Measurements from ENCODE around the gene GPR39. TPM values are rescaled to one million over a fixed set of nuclear protein-coding genes. Genes with fewer than 3 reads are reported as not detected.

The GPR39 gene
- total RNA-seq, 1 experiment from 2014 or later = 3.8 TPM

DNA sequence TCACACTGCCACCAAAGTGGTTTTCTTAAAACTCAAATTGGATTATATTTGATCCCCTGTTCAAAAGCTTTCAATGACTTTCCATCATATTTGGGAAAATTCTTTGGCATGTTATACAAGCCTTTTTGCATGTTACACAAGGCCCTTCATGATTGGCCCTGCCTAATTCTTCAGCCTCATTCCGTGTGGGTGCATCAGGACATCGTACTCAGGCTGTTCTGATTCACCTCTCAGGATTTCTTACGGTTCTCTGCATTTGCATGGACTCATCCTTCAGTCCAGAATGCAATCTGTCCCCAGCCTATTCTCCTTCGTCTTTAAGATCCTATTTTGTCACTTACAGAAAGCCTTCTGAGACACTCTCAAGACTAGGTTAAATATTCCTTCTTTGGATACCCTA lies 145.6 kb downstream of the GPR39 start:
- DNase-seq (ENCODE audit: low read depth) = no peak

DNA sequence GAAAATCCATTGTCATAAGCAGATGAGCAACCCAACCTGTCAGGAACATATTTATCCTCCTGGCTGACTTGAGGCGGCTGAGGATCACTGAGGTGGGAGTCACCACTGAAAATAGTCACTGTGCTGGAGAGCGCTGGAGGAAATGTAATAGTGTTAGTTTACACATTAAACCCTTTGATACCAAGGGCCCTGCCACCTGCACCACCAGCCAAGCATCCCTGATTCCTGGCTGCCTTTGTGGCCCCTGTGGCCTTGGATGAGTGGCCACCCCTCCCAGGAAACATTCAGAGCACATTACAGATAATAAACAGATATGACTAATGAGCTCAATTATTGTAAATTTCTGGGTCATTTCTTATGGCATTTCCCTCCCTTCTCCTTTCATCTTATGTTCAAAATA lies 147.5 kb downstream of the GPR39 start:
- no peak for DNase-seq (ENCODE audit: low read depth)

DNA sequence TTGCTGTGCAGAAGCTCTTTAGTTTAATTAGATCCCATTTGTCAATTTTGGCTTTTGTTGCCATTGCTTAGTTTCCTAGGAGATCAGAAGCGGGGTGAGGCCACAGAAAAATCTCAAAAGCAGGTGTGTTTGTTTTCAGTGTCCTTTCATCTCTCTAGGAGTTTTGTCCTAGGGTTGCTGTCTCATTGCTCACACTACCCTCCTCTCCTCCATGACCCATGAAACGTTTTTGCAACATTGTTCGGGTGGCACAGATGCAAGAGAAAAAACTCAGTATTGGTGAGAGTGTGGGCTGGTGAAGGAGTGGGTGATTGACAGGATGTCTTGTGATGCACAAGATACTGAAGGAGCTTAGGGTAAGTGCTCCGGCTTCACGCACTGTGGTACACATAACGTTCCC lies 149.8 kb downstream of the GPR39 start:
- no peak for DNase-seq (ENCODE audit: low read depth)

DNA sequence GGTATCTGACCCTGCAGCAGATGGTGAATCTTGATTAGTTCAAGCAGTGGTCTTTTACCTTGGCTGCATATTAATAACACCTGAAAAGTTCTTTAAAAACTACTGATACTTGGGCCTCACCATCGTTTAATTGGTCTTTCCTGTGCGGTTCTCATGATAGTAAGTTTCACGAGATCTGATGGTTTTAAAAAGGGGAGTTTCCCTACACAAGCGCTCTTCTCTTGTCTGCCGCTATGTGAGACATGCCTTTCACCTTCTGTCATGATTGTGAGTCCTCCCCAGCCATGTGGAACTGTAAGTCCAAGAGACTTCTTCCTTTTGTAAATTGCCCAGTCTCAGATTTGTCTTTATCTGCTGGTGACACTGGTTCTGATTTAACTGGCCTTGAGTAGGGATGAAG lies 151.1 kb downstream of the GPR39 start:
- no peak for DNase-seq (ENCODE audit: low read depth)

DNA sequence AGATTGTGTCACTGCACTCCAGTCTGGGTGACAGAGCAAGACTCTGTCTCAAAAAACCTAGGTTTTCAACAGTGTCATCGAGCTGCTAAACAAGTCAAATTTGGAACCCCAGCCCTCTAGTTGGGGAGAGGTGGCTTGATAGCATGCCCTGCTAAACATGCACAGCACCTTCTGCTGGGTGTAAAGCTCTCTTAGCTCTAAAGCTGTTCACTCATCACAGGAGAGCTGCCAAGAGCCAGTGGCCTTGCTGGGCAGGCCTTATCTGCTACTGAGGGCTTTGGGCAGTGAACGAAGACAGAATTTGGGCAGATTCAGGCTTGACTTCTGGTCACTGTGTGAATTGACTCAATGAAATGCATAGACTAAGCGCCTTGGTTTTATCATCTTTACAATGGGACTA lies 152.1 kb downstream of the GPR39 start:
- DNase-seq (ENCODE audit: low read depth) = no peak

DNA sequence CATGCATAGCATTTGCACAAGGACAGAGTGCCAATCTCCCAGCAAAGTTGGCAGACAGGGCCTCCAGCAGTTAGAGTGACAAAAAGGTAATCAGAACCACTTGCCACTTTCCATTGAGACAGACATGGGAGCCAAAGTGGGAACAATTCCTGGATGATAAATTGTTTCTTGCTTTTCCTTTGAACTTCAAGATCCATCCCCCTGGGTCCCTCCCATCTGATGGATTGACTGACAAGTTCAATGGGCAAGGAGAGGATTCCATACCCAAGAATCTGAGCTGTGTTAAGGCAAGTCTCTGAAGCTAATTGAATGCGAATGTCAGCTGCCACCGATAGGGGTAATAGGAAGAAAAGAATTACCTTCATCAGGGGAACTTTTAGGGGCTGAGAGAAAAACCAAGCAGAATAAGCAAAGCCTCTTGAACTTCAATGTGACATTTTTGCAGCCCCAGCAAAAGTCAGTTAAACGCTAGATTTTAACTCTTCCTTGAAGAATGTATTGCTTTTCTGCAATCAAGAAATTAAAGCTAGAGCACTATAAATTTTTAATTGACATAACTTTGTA lies 156.9 kb downstream of the GPR39 start:
- no peak for DNase-seq (ENCODE audit: low read depth)

DNA sequence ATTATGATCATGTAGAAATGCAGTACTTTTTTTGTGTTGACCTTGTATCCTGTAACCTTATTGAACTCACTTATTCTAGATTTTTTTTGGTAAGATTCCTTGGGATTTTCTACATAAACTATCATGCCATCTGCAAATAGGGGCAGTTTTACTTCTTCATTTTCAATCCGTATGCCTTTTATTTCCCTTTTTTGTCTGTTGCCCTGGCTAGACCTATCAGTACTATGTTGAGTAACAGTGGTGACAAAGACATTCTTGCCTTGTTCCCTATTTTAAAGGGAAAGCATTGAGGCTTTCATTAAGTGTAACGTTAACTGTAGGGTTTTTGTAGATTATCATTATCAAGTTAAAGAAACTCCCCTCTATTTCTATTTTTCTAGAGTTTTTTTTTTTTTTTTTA lies 161.1 kb downstream of the GPR39 start:
- no peak for DNase-seq (ENCODE audit: low read depth)

DNA sequence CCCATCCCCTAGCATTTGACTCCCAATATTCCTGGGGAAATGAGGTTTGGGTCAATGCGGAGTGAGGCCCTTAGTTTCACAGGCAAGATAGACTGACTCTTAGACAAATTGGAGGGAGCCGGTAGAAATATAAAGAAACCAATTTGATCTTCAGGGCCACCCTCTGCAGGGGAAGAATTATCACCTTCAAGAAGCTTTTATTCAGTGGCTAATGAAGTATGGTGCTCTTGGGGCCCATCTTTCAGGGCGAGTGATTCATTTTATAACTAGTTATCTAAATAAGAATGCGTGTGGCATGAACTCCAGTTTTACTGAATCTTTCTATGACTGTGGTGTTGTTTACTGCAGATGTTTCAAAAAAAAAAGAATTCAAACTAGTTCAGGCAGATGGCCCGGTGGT lies 165.0 kb downstream of the GPR39 start:
- no peak for DNase-seq (ENCODE audit: low read depth)

DNA sequence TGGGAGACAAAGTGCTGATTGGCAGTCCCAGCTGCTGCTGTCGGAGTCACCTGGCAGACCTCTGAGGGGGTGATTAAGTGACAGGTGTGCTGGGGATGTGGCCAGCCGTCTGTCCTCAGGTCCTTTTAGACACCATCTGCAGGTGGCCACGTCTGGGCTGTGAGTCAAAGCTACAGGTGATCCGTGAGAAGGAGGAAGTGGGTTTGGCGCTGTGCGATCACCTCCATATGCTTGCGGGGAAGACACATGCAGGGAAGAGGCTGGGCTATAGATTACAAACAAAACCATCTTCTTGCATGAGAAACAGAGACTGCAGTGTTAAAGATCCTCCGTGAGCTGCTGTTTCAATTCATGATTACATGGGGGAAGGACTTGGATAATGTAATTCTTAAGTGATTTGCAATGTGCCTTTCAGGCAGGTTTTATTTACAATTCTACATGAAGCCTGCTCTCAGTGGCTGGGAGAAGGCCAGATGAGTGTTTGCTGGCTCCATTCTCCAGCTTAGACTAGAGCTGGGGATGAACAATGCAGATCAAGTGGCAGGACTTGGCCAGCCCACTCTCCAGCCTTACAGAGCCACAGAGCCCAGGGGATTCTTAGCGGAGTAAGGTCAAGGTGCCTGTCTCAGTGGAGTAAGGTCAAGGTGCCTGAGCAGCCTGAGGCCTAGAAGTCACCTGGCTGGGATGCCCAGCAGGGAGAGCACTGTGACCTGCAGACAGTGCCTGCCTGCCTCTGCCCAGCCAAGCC lies 165.6 kb downstream of the GPR39 start:
- DNase-seq (ENCODE audit: low read depth) = peak; percentile 26

DNA sequence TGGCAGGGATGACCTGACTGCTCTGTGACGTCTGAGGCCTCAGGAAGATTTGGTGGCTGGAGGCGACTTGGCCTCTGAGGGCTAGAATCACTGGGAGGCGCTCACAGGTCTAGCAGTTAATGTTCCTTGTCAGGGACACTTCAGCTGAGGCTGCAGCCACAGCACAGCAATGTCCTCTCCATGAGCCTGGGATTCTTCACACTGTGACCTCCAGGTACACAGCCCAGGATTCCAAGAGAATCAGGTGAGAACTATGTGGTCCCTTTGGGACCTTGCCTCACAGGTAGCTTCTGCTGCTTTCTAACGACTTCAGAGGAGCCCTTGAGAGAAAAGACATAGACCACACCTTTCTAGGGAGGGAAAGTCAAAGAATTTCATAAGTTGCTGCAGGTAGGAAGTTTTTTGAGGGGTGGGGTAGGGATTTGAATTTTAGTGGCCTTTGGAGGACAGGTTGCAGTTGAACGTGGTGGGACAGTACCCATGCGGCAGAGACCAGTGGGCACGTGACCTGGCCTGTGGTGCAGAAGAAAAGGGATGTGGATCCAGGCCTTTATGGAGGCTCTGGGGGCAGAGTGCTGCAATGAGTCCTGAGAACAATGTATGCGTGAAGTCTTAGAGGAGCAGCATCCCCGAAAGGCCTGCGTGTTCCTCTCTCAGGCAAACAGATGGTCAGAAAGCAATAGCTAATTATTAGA lies 167.2 kb downstream of the GPR39 start:
- DNase-seq (ENCODE audit: low read depth) = no peak

DNA sequence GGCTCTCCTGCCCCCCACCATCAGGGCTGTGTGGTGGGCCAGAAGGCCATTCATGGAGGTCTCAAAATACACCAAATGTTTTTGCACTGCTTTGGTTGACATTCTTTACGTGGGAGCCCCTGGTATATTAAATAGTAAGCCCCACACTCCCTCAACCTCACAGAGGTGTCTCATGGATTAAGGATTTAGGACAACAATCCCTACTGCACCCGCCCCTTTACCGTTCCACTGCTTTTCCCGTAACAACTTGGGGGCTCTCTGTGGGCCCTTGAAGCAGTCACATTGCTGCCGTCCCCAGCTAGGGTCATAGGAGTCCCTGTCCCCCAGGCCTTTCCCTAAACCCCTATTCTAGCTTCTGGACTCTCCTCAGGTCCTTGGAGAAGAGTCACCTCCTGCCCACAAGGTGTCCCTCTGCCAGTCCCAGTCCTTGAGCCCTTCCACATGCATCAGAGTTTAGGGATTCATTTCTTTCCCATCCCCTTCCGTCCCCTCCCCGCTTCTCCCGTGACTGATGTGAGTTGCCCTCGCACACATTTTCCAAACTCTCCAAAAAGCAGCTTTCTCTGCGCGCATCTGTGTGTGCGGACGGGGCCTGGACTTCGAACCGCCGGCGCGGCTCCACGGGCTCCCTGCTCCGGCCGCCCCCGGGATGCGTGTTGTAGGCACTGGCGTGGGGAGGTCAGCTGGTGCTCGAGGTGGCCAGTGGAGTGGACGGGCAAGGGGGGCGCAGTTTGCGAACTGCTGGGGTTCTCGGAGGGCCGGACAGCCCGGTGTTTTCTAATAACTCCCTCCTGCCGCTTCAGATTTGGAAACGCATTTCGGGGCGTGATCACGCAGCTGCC lies 168.6 kb downstream of the GPR39 start:
- no peak for DNase-seq (ENCODE audit: low read depth)

DNA sequence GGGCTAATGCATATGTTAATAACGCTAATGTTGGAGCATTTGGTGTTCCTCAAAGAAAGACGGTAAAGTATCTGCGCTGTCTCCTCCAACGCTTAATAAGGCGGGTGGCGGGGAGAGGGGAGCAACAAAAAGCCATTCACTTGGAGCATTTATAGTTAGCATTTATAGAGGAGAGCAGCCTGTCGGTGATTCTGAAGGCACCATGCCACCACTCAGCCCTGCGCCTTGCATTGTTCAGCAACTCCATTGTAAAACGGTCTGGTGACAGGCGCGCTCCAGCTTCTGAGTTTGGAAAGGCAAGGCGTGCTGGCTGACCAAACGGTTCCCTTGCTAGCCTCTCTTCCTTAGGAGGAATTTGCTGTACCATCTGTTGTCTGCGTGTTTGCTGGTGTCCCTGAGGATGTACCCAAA lies 169.5 kb downstream of the GPR39 start:
- no peak for DNase-seq (ENCODE audit: low read depth)

DNA sequence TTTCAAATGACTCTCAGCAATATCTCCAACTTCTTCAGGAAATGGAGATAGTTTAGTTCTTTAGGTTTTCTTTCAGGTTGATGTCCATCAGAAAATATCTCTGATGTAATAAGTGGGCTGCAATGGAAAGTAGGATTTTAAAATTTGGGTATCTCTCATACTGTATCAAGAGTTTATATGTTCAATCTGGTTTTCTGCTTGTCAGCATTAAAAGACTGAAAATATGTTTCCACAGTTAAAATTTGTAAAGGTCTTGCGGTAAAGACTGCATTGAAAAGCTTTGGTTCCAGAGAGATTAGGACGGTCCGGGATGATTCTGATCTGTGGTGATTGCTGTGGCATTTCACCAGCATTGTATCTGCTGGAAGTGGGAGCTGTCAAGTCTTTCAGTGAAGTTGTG lies 170.2 kb downstream of the GPR39 start:
- no peak for DNase-seq (ENCODE audit: low read depth)

DNA sequence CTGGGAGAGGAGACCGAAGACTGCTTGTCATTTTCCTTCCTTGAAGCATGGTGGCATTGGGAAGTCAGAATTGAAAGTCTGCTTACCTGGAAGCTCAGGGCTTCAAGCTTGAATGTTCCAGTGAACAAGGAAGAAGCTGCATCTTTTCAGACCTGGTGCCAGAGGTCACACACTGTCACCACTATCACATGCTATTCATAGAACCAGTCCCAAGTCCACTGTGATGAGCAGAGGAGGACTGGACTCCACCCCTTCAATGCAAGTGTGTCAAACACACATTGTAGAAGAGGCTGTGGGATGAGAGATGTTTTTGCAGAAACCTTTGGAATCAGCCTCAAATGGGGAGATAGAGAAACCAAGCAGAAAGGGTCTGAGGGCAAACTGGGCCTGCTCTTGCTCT lies 172.0 kb downstream of the GPR39 start:
- DNase-seq (ENCODE audit: low read depth) = no peak

DNA sequence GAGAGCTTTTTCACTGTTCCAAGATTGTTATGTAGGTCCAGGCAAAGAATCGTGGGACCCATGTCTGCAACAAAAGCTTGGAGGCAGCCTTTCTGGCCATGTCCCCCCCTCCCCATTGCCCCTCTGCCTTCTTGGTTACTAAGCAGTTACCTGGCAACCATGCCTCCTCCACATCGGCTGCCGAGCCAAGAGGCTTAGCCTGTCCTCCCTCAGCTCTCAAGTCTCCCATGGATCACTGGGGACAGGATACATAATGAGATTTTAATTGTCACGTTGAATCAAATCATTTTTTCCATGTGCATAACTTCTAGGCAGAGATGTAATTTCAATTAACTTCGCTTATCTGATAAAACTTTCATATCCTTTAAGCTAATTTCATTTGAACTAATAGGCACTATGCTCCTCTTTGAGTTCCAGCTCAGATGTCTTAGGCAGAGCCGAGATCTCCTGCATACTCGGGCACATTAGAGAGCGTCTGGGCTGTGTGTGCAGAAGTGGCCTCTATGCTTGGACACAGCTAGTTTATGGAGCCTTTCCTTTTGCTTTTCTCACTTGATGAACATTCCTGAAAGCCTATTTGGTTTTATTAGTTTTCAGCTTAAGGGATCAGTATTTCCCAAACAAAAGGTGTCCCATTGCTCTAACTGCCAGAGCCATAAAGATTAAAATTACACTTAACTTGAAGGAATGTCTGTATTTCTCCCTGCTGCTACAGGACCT lies 172.7 kb downstream of the GPR39 start:
- no peak for DNase-seq (ENCODE audit: low read depth)

DNA sequence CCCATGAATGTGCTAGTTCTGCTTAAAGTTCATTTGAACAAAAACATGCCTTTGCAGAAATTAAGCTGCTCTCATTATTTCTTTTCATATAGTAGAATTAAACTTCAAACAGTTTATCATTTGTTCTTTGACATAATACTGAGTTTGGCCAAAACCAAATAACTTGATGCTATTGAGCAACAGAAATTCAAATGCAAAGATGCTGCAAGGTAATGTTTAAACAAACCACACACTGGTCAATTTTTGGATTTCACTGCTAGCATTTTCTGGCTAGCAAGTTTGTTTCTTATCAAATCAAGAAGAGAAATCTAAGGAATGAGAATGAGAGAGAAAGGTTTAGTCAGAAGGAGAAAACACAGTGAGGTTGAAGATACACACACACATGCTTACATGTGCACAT lies 173.4 kb downstream of the GPR39 start:
- no peak for DNase-seq (ENCODE audit: low read depth)

DNA sequence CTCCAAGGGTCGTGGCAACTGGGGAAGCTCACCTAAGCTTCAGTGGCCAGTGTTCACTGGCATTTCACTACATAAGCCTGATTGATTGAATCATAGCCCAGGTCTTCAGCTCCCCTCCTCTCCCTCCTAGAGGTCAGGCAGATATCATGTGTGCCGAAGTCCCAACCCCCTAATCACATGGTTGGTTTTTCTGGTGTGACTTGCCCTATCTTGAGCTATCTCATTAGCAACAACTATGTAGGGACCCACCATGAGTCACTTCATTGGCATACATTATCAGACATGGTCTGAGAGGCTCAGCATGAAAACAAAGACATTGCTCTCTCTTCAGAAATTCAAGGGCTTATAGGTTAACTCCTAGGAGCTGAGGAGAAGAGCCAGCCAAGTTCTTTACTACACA lies 176.6 kb downstream of the GPR39 start:
- DNase-seq (ENCODE audit: low read depth) = no peak

DNA sequence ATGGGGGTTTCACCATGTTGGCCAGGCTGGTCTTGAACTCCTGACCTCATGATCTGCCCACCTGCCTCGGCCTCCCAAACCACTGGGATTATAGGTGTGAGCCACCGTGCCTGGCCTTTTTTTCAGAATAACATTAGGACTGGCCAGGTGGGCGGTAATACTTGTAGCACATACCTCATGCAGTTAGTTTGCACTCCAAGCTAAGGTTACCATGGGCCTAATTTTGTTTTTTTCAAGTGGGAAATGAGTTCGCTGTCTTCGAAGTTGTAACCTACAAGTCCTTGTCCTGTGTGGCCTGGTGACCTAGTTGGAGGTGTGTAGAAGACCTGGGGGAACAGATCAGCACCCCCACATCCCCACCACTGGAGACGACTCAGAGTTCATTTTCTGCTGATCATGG lies 178.6 kb downstream of the GPR39 start:
- no peak for DNase-seq (ENCODE audit: low read depth)

DNA sequence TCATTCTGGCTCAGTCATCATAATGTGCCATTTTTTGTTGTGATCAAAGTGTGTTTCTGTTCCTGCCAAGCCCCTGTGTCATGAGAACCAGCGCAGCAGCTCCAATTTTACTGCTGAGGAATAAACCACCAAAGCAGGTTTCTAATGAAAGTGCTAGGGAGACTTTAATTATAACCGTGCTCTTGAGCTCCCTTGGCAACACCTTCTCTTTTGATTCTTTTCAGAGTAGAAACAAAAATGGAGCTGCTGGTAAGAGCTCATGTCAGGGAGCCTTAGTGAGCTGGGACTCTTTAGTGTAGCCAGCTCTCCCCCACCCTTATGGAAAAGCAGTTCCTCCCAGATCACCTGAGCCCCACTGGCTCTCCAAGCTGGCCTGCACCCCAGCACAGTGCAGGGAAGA lies 179.1 kb downstream of the GPR39 start:
- no peak for DNase-seq (ENCODE audit: low read depth)

DNA sequence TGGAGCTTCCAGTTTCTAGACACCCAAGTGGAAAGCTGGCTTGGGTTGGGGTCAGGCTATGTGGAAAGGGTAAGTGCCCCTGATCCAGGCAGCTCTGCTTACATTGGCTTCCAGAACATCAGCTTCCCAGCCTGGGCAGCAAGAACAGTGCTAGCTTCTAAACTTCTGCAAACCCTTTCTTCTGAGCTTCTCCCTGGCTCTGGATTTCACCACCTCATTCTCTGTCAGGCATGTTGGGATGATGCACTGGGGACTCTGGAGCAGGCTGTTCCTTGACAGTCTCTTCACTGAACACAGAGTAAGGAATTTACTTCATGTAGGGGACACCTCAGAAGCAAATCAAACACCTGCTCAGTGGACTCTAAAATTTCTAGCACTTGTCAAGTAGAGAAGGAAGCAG lies 180.6 kb downstream of the GPR39 start:
- DNase-seq (ENCODE audit: low read depth) = no peak

DNA sequence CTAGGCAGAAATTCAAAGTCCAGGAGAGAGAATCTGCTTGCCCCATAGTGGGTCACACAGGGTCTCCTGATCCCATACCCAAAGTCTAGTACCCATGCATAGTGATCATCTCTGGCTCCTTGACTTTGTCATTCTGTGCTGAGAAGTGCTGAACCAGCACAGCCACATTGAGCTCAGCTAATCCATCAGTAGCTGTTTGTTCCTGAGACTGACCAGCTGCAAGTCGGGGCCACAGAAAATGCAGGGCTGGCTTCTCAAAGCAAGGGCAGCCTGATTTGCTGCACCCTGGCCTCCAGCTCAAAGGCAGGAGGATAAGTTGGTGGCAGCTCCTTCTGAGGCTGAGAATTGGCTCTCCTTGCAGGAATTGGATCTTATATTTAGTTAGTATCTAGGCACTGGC lies 181.2 kb downstream of the GPR39 start:
- no peak for DNase-seq (ENCODE audit: low read depth)

DNA sequence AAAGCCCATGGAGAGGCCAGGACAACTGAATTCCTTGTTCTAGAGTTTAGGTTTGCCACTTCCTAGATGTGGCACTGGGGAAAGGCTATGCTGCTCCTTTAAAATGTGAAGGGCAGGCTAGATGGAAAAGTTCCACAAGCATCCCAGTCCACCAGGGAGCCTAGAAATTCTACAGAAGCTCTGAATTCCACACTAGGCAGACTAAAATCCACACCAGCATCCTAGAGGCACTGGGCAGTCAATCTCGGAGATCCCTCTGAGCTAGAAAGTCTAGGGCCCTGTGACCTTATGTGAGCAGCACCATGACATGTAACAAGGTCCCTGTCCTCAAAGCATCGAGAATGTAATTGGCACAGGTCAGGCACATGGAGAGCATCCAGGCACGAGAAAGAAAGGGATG lies 181.9 kb downstream of the GPR39 start:
- DNase-seq (ENCODE audit: low read depth) = no peak
